Ovary (tissue), 9 donors: ENCODE measurements around the gene WDR19. TPM values are rescaled to one million over a fixed set of nuclear protein-coding genes. Genes with fewer than 3 reads are reported as not detected.
"Not testable (repeated sequence)": the region's sequence is repeated elsewhere in the genome, so short reads cannot be mapped to it uniquely, and the experiment has no call there.

Experiments used
- DNase-seq, 5 donors: peaks; one replicate each; pipeline ENCODE4 v3.0.0-alpha.2; 2019 to 2020
- H3K27ac ChIP-seq, 2 donors: fragments of 200-600 bp; one replicate each; pipeline versions ENCODE4 v1.5.1 to v1.8.0; 2019 to 2022
- H3K27me3 ChIP-seq: fragments of 200-600 bp; one replicate; pipeline ENCODE4 v1.8.0; 2022
- H3K36me3 ChIP-seq: fragments of 200-600 bp; sonication (generic); one replicate; pipeline ENCODE4 v1.5.1; 2019
- H3K4me1 ChIP-seq: one replicate; pipeline ENCODE4 v1.8.1; 2013; ENCODE audit warnings: mild to moderate bottlenecking, moderate library complexity; ENCODE audit not compliant: insufficient read depth
- H3K4me3 ChIP-seq: fragments of 200-600 bp; sonication (generic); one replicate; pipeline ENCODE4 v1.5.1; 2017
- H3K9me3 ChIP-seq, 2 donors: fragments of 200-600 bp in 1 of 2; sonication (generic) in 1 of 2; one replicate each; pipeline versions ENCODE4 v1.5.1 to v1.8.1; 2013 to 2019; ENCODE audit warnings: mild to moderate bottlenecking in 1 of 2, moderate library complexity in 1 of 2
- EP300 ChIP-seq: sonication (generic); formaldehyde crosslinking; IDR thresholded peaks from one replicate; pipeline ENCODE4 v1.6.1; 2017; ENCODE audit warnings: antibody characterized with exemption
- POLR2A ChIP-seq: fragments of 450-650 bp; IDR thresholded peaks from one replicate; pipeline ENCODE4 v1.6.1; 2017; ENCODE audit warnings: antibody characterized with exemption, mild to moderate bottlenecking, moderate library complexity
- WGBS, 3 donors: extraction: QIAGEN DNeasy Blood & Tissue Kit in 1 of 3; methylation state at CpG; one replicate each; pipeline versions ENCODE4 v1.1.5 to v1.1.7; 2013 to 2017; 5-methylcytosine and 5-hydroxymethylcytosine counted together
- intact Hi-C, 4 donors: fragments of 100-400 bp; cut with DNase I; formaldehyde crosslinking; loops; one replicate each; pipeline versions ENCODE4 v1.11.0 to v1.15.1; 2022 to 2023
- polyA plus RNA-seq, 2 donors: library from polyadenylated mRNA; stranded (reverse); fragments of 200-250 nt in 1 of 2; fragments of 350-450 nt in 1 of 2; fragmentation: Illumina TruSeq in 1 of 2; extraction: RNeasy Lipid Tissue Mini Kit (QIAGEN cat#74804) in 1 of 2; gene quantifications; one replicate each; pipeline ENCODE4 v1.2.3, GENCODE V29; 2013 to 2014
- total RNA-seq, 7 donors: library from RNA; depleted of rRNA in 2 of 7; stranded (reverse); fragments of >200 nt in 2 of 7; fragmentation: NEBNext Ultra II Directional in 3 of 7; extraction: Animal tissue kit (Norgen Biotek cat#: 25700) in 3 of 7; gene quantifications; one replicate each; pipeline versions ENCODE4 v1.1.0 to v1.2.4, GENCODE V29; 2016 to 2023
- TF ChIP-seq, protein P1 (sequence below), 3 donors: fragments of 450-650 bp in 2 of 3; fragments of 200-600 bp in 1 of 3; IDR thresholded peaks; one replicate each; pipeline versions ENCODE4 v1.5.1 to v1.8.0; 2016 to 2022; ENCODE audit warnings: antibody characterized with exemption in 3 of 3, mild to moderate bottlenecking in 1 of 3
- donor health status: DM: no; HTN: no; CAD: no; lungs with moderate emphysema.
- donor health status: DM: no; HTN: no; CAD: no.
- donor health status: Bipolar disorder and iron deficiency.
- donor health status: DM: yes; HTN: yes; CAD: no.
- donor health status: DM: no; HTN: no; CAD: no.
- donor health status: DM: yes; HTN: yes; CAD: no.

WDR19 gene
- total and polyA plus RNA-seq, 9 donors: 35.4 to 71.0 (median 59.0) TPM

DNA sequence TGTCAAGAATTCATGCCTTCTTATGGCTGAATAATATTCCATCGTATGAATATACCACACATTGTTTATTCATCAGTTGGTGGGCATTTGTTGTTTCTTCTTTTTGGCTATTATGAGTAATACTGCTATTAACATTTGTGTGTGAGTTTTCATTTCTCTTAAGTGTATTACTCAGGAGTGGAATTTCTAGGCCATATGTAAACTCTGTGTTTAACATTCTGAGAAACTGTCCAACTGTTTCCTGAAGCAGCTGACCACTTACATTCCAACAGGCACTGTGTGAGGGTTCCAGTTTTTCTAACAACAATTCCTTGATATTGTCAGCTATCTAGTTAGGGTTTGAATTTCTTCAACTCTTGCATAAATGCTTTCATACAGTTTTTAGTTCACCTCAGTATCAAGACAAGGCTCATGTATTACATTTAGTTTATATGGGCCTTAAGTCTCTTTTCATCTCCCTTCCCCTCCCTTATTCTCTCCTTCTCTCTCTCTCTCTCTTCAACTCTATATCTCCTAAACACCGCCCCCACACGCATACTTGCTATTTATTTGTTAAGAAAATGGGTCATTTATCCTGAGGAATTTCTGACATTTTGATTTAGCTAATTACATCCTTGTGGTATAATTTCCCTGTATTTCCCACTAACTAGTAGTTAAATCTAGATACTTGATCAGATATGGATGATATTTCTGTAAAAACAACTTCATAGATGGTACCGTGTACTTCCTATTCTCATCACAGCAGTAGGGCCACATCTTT is 77.4 kb downstream of the WDR19 start:
- intact Hi-C loops: no loop called here
- H3K4me3 ChIP-seq: no peak overlapping the region
- H3K9me3 ChIP-seq: no peaks in the 10 kb centered on the region
- no peaks in the 10 kb centered on the region for H3K36me3 ChIP-seq
- no peaks in the 10 kb centered on the region for H3K27me3 ChIP-seq
- DNase-seq: no peak
- H3K4me1 ChIP-seq: no peaks in the 10 kb centered on the region
- TF ChIP-seq POLR2A (no peak), EP300 (no peak)
- TF ChIP-seq, protein P1, sequence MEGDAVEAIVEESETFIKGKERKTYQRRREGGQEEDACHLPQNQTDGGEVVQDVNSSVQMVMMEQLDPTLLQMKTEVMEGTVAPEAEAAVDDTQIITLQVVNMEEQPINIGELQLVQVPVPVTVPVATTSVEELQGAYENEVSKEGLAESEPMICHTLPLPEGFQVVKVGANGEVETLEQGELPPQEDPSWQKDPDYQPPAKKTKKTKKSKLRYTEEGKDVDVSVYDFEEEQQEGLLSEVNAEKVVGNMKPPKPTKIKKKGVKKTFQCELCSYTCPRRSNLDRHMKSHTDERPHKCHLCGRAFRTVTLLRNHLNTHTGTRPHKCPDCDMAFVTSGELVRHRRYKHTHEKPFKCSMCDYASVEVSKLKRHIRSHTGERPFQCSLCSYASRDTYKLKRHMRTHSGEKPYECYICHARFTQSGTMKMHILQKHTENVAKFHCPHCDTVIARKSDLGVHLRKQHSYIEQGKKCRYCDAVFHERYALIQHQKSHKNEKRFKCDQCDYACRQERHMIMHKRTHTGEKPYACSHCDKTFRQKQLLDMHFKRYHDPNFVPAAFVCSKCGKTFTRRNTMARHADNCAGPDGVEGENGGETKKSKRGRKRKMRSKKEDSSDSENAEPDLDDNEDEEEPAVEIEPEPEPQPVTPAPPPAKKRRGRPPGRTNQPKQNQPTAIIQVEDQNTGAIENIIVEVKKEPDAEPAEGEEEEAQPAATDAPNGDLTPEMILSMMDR (IDR thresholded peaks at IDR 0.05): no peak
- WGBS, 3 donors: 85 to 93% (median 93%) methylated on average over 4 of the region's 4 CpGs
- no peak overlapping the region for H3K27ac ChIP-seq

DNA sequence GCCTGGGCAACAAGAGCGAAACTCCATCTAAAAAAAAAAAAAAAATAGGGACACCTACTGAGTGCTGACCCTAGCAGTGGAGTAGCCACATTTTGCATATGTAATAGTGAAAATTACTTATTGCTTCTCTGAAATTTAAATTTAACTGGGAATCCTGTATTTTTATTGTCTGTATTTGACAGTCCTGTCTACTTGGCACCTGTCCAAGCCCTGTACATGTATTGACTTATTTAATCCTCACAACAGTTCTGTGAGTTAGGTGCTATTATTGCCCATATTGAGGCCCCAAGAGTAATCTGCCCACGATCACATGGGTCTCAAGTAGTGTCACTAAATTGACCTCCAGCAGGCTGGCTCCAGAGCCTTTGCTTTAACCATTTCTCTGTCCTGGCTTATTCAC is 81.6 kb downstream of the WDR19 start:
- TF ChIP-seq EP300: no peak
- TF ChIP-seq, protein P1 (IDR thresholded peaks at IDR 0.05): no peak
- DNase-seq: no peak
- Histone ChIP-seq H3K36me3 (no peaks in the 10 kb centered on the region), H3K4me3 (no peak overlapping the region), H3K4me1 (no peaks in the 10 kb centered on the region), H3K27me3 (no peaks in the 10 kb centered on the region), H3K9me3 (no peaks in the 10 kb centered on the region), H3K27ac (no peak overlapping the region)
- WGBS, 3 donors: 82 to 90% (median 89%) methylated on average over 2 of the region's 2 CpGs
- intact Hi-C loops: no loop called here

DNA sequence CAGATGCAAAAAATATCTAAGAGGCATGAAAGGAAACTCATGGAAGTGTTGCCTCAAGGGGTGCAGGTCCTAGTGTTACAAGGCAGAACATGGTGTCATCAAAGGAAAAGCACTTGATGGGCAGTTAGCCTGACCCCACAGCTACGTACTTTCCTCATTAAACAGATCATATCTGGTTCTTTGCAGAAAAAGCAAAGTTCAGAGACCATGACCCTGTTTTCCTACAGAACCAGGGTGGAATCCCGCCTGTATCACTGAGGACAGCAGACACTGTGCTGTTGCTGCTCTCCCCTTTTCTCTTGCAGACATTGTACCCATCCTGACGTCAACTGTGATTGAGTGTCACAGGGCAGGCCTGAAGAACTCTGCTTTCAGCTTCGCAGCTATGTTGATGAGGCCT is 92.2 kb downstream of the WDR19 start:
- Histone ChIP-seq H3K4me3 (no peak overlapping the region), H3K36me3 (no peaks in the 10 kb centered on the region), H3K4me1 (no peaks in the 10 kb centered on the region), H3K27me3 (no peaks in the 10 kb centered on the region), H3K9me3 (no peaks in the 10 kb centered on the region), H3K27ac (no peak overlapping the region)
- WGBS, 3 donors: 94 to 98% (median 94%) methylated on average over 4 of the region's 4 CpGs
- DNase-seq: no peak
- TF ChIP-seq, protein P1 (IDR thresholded peaks at IDR 0.05): no peak
- TF ChIP-seq EP300 (no peak), POLR2A (no peak)
- intact Hi-C loops: no loop called here

DNA sequence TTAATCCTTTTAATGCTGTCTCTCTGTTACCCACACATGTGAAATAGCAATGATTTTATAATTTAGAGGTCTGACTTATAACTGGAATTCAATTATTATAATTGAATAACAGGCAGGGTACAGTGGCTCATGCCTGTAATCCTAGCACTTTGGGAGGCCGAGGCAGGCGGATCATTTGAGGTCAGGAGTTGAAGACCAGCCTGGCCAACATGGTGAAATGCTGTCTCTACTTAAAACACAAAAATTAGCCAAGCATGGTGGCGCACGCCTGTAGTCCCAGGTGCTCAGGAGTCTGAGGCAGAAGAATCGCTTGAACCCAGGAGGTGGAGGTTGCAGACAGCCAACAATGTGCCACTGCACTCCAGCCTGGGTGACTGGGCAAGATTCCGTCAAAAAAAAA is 95.3 kb downstream of the WDR19 start:
- H3K4me3 ChIP-seq, H3K36me3 ChIP-seq, DNase-seq, H3K27ac ChIP-seq, intact Hi-C loops, H3K4me1 ChIP-seq, H3K27me3 ChIP-seq, H3K9me3 ChIP-seq: not testable (repeated sequence)
- WGBS, 3 donors: 75 to 79% (median 75%) methylated on average over 6 of the region's 6 CpGs

DNA sequence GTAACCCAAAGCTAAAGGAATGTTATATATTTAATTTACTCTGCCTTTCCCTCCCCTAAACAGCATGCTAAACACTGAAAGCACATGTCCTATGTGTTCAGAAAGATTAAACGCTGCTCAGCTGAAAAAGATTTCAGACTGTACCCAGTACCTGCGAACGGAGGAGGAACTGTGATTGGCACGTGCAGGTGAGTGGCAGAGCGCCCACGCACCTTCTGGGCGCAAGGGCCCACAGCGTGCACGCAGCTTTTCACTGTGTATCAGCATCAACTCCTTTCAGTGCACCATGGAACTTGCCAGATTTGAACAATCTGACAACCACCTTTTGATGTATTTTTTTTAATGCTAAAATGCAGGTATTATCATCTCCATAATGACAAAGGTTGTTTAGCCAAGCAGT is 96.1 kb downstream of the WDR19 start:
- Histone ChIP-seq H3K27me3 (no peaks in the 10 kb centered on the region), H3K4me1 (no peaks in the 10 kb centered on the region), H3K36me3 (no peaks in the 10 kb centered on the region), H3K27ac (no peak overlapping the region), H3K4me3 (no peak overlapping the region), H3K9me3 (no peaks in the 10 kb centered on the region)
- DNase-seq: no peak
- WGBS, 3 donors: 86 to 90% (median 89%) methylated on average over 9 of the region's 9 CpGs
- TF ChIP-seq, protein P1 (IDR thresholded peaks at IDR 0.05): no peak
- no peak for TF ChIP-seq POLR2A
- TF ChIP-seq EP300: no peak
- intact Hi-C loops: no loop called here
